ENCODE measurements around the gene ZNRD2. TPM values are rescaled to one million over a fixed set of nuclear protein-coding genes. Genes with fewer than 3 reads are reported as not detected.

Gene ZNRD2
- total and polyA plus RNA-seq, 2 of the 8 experiments (the other 6 are each of a cell fraction or from before 2014, with no cell fraction given) = 53.4 to 125 TPM

Small RNA genes lying within 50 kb of the gene (small RNA-seq; reads per million reads assigned to genes)
- gene AP001362.1 (ENCODE audit: insufficient read depth) = not detected

Other genes with a start within 250 kb of the ZNRD2 start
- 67.2 and 79.2 TPM in 2 replicates for gene DPF2, start 236.6 kb upstream of the ZNRD2 start, total RNA-seq (2021; fragmentation: NEBNext Ultra II Directional; extraction: Animal tissue kit (Norgen Biotek cat#: 25700))
- gene DPF2, start 236.6 kb upstream of the ZNRD2 start, polyA plus RNA-seq (2011; rRNA removed) = 53.6 and 88.1 TPM in 2 replicates
- 0.88 and 1.3 TPM in 2 replicates for gene TIGD3, start 215.7 kb upstream of the ZNRD2 start, total RNA-seq (2021; fragmentation: NEBNext Ultra II Directional; extraction: Animal tissue kit (Norgen Biotek cat#: 25700))
- 1.1 TPM in 2 replicates for gene TIGD3, start 215.7 kb upstream of the ZNRD2 start, polyA plus RNA-seq (2011; rRNA removed)
- gene SLC25A45, start 187.8 kb upstream of the ZNRD2 start, total RNA-seq (2021; fragmentation: NEBNext Ultra II Directional; extraction: Animal tissue kit (Norgen Biotek cat#: 25700)) = 0.54 and 0.61 TPM in 2 replicates
- gene SLC25A45, start 187.8 kb upstream of the ZNRD2 start, polyA plus RNA-seq (2011; rRNA removed) = 0.59 and 0.97 TPM in 2 replicates
- gene FRMD8, start 183.8 kb upstream of the ZNRD2 start, total RNA-seq (2021; fragmentation: NEBNext Ultra II Directional; extraction: Animal tissue kit (Norgen Biotek cat#: 25700)) = 16.7 and 19.2 TPM in 2 replicates
- 15.0 and 23.4 TPM in 2 replicates for gene FRMD8, start 183.8 kb upstream of the ZNRD2 start, polyA plus RNA-seq (2011; rRNA removed)
- gene NEAT1, start 147.7 kb upstream of the ZNRD2 start, total RNA-seq (2021; fragmentation: NEBNext Ultra II Directional; extraction: Animal tissue kit (Norgen Biotek cat#: 25700)) = 10.4 and 10.7 TPM in 2 replicates
- gene NEAT1, start 147.7 kb upstream of the ZNRD2 start, polyA plus RNA-seq (2011; rRNA removed) = 1.6 and 2.4 TPM in 2 replicates
- 911 and 984 TPM in 2 replicates for gene MALAT1, start 71.4 kb upstream of the ZNRD2 start, total RNA-seq (2021; fragmentation: NEBNext Ultra II Directional; extraction: Animal tissue kit (Norgen Biotek cat#: 25700))
- 115 and 138 TPM in 2 replicates for gene MALAT1, start 71.4 kb upstream of the ZNRD2 start, polyA plus RNA-seq (2011; rRNA removed)
- gene SCYL1, start 45.4 kb upstream of the ZNRD2 start, total RNA-seq (2021; fragmentation: NEBNext Ultra II Directional; extraction: Animal tissue kit (Norgen Biotek cat#: 25700)) = 59.4 and 59.8 TPM in 2 replicates
- 77.7 and 111 TPM in 2 replicates for gene SCYL1, start 45.4 kb upstream of the ZNRD2 start, polyA plus RNA-seq (2011; rRNA removed)
- 12.8 and 15.3 TPM in 2 replicates for gene LTBP3, start 12.1 kb upstream of the ZNRD2 start, total RNA-seq (2021; fragmentation: NEBNext Ultra II Directional; extraction: Animal tissue kit (Norgen Biotek cat#: 25700))
- 17.8 and 25.2 TPM in 2 replicates for gene LTBP3, start 12.1 kb upstream of the ZNRD2 start, polyA plus RNA-seq (2011; rRNA removed)
- gene FAM89B, start 2.1 kb downstream of the ZNRD2 start, total RNA-seq (2021; fragmentation: NEBNext Ultra II Directional; extraction: Animal tissue kit (Norgen Biotek cat#: 25700)) = 15.8 and 17.6 TPM in 2 replicates
- gene FAM89B, start 2.1 kb downstream of the ZNRD2 start, polyA plus RNA-seq (2011; rRNA removed) = 32.4 and 39.2 TPM in 2 replicates
- gene EHBP1L1, start 5.6 kb downstream of the ZNRD2 start, total RNA-seq (2021; fragmentation: NEBNext Ultra II Directional; extraction: Animal tissue kit (Norgen Biotek cat#: 25700)) = 6.6 and 7.9 TPM in 2 replicates
- gene EHBP1L1, start 5.6 kb downstream of the ZNRD2 start, polyA plus RNA-seq (2011; rRNA removed) = 4.3 and 6.2 TPM in 2 replicates
- 0.42 and 1.0 TPM in 2 replicates for gene KCNK7, start 25.3 kb downstream of the ZNRD2 start, total RNA-seq (2021; fragmentation: NEBNext Ultra II Directional; extraction: Animal tissue kit (Norgen Biotek cat#: 25700))
- 0.74 and 1.4 TPM in 2 replicates for gene KCNK7, start 25.3 kb downstream of the ZNRD2 start, polyA plus RNA-seq (2011; rRNA removed)
- 44.6 and 48.4 TPM in 2 replicates for gene MAP3K11, start 43.7 kb downstream of the ZNRD2 start, total RNA-seq (2021; fragmentation: NEBNext Ultra II Directional; extraction: Animal tissue kit (Norgen Biotek cat#: 25700))
- gene MAP3K11, start 43.7 kb downstream of the ZNRD2 start, polyA plus RNA-seq (2011; rRNA removed) = 30.3 and 45.8 TPM in 2 replicates
- 38.8 and 39.4 TPM in 2 replicates for gene PCNX3, start 45.3 kb downstream of the ZNRD2 start, total RNA-seq (2021; fragmentation: NEBNext Ultra II Directional; extraction: Animal tissue kit (Norgen Biotek cat#: 25700))
- 27.2 and 45.1 TPM in 2 replicates for gene PCNX3, start 45.3 kb downstream of the ZNRD2 start, polyA plus RNA-seq (2011; rRNA removed)
- gene SIPA1, start 67.6 kb downstream of the ZNRD2 start, total RNA-seq (2021; fragmentation: NEBNext Ultra II Directional; extraction: Animal tissue kit (Norgen Biotek cat#: 25700)) = 67.5 and 72.2 TPM in 2 replicates
- 35.3 and 59.2 TPM in 2 replicates for gene SIPA1, start 67.6 kb downstream of the ZNRD2 start, polyA plus RNA-seq (2011; rRNA removed)
- gene RELA, start 92.4 kb downstream of the ZNRD2 start, total RNA-seq (2021; fragmentation: NEBNext Ultra II Directional; extraction: Animal tissue kit (Norgen Biotek cat#: 25700)) = 25.5 and 27.5 TPM in 2 replicates
- gene RELA, start 92.4 kb downstream of the ZNRD2 start, polyA plus RNA-seq (2011; rRNA removed) = 21.9 and 28.8 TPM in 2 replicates
- gene KAT5, start 141.8 kb downstream of the ZNRD2 start, total RNA-seq (2021; fragmentation: NEBNext Ultra II Directional; extraction: Animal tissue kit (Norgen Biotek cat#: 25700)) = 36.4 and 37.4 TPM in 2 replicates
- 26.7 and 35.0 TPM in 2 replicates for gene KAT5, start 141.8 kb downstream of the ZNRD2 start, polyA plus RNA-seq (2011; rRNA removed)
- 37.9 and 40.2 TPM in 2 replicates for gene RNASEH2C, start 150.3 kb downstream of the ZNRD2 start, total RNA-seq (2021; fragmentation: NEBNext Ultra II Directional; extraction: Animal tissue kit (Norgen Biotek cat#: 25700))
- gene RNASEH2C, start 150.3 kb downstream of the ZNRD2 start, polyA plus RNA-seq (2011; rRNA removed) = 60.3 and 74.8 TPM in 2 replicates
- gene AP5B1, start 210.5 kb downstream of the ZNRD2 start, total RNA-seq (2021; fragmentation: NEBNext Ultra II Directional; extraction: Animal tissue kit (Norgen Biotek cat#: 25700)) = 9.9 and 10.0 TPM in 2 replicates
- 7.6 and 10.3 TPM in 2 replicates for gene AP5B1, start 210.5 kb downstream of the ZNRD2 start, polyA plus RNA-seq (2011; rRNA removed)
- gene OVOL1, start 216.6 kb downstream of the ZNRD2 start, total RNA-seq (2021; fragmentation: NEBNext Ultra II Directional; extraction: Animal tissue kit (Norgen Biotek cat#: 25700)) = 3.3 and 3.4 TPM in 2 replicates
- gene OVOL1, start 216.6 kb downstream of the ZNRD2 start, polyA plus RNA-seq (2011; rRNA removed) = 2.6 and 3.3 TPM in 2 replicates